GM06990 (cell line): Measurements from ENCODE around the gene FBXO41.
"Not testable (repeated sequence)": the region's sequence is repeated elsewhere in the genome, so short reads cannot be mapped to it uniquely, and the experiment has no call there.

Source experiments
- DNase-seq: peaks from one replicate; pipeline ENCODE4 v3.0.0-alpha.2; 2011; ENCODE audit not compliant: insufficient read length; ENCODE audit errors: extremely low read depth
- H3K27me3 ChIP-seq: replicated peaks from 2 replicates; pipeline ENCODE4 v1.6.0; 2011; ENCODE audit warnings: low read length; ENCODE audit not compliant: control insufficient read depth, insufficient read depth
- H3K36me3 ChIP-seq: 2 replicates; pipeline ENCODE4 v1.5.1; 2011; ENCODE audit warnings: low read length; ENCODE audit not compliant: control insufficient read depth, insufficient read depth
- H3K4me3 ChIP-seq: replicated peaks from 2 replicates; pipeline ENCODE4 v1.5.1; 2011; ENCODE audit warnings: low read depth, mild to moderate bottlenecking, control low read depth, low read length
- CTCF ChIP-seq: IDR thresholded peaks from 2 replicates; pipeline ENCODE4 v1.5.1; 2011; ENCODE audit warnings: low read length, control low read depth, mild to moderate bottlenecking, inconsistent platforms; ENCODE audit not compliant: insufficient read depth, poor library complexity, severe bottlenecking

FBXO41 gene

GRCh38 chr2:73266061-73266901 is 18.0 kb downstream of the FBXO41 start:
- H3K36me3 ChIP-seq: peaks cover 18% of the 10 kb centered on the region
- H3K4me3 ChIP-seq: no peak overlapping the region
- H3K27me3 ChIP-seq: no peaks in the 10 kb centered on the region
- DNase-seq: no peak
- no peak for TF ChIP-seq CTCF

GRCh38 chr2:73265298-73266060 is 18.8 kb downstream of the FBXO41 start:
- H3K36me3 ChIP-seq: peaks cover 19% of the 10 kb centered on the region
- DNase-seq: no peak
- no peak for TF ChIP-seq CTCF
- no peak overlapping the region for H3K4me3 ChIP-seq
- no peaks in the 10 kb centered on the region for H3K27me3 ChIP-seq

GRCh38 chr2:73264783-73265182 is 19.5 kb downstream of the FBXO41 start:
- DNase-seq: no peak
- Histone ChIP-seq H3K4me3 (no peak overlapping the region), H3K27me3 (no peaks in the 10 kb centered on the region), H3K36me3 (peaks cover 22% of the 10 kb centered on the region)
- TF ChIP-seq CTCF: no peak

GRCh38 chr2:73264332-73264606 is 20.0 kb downstream of the FBXO41 start:
- no peak for TF ChIP-seq CTCF
- Histone ChIP-seq H3K4me3 (no peak overlapping the region), H3K27me3 (no peaks in the 10 kb centered on the region), H3K36me3 (peaks cover 26% of the 10 kb centered on the region)
- no peak for DNase-seq

GRCh38 chr2:73263540-73264331 is 20.5 kb downstream of the FBXO41 start:
- DNase-seq: no peak
- peaks cover 30% of the 10 kb centered on the region for H3K36me3 ChIP-seq
- TF ChIP-seq CTCF: no peak
- no peaks in the 10 kb centered on the region for H3K27me3 ChIP-seq
- H3K4me3 ChIP-seq: no peak overlapping the region

GRCh38 chr2:73262691-73263429 is 21.4 kb downstream of the FBXO41 start:
- H3K4me3 ChIP-seq, H3K27me3 ChIP-seq, DNase-seq: not testable (repeated sequence)
- H3K36me3 ChIP-seq: peaks cover 32% of the 10 kb centered on the region
